ENCODE results near the gene LMNTD1.

DNA sequence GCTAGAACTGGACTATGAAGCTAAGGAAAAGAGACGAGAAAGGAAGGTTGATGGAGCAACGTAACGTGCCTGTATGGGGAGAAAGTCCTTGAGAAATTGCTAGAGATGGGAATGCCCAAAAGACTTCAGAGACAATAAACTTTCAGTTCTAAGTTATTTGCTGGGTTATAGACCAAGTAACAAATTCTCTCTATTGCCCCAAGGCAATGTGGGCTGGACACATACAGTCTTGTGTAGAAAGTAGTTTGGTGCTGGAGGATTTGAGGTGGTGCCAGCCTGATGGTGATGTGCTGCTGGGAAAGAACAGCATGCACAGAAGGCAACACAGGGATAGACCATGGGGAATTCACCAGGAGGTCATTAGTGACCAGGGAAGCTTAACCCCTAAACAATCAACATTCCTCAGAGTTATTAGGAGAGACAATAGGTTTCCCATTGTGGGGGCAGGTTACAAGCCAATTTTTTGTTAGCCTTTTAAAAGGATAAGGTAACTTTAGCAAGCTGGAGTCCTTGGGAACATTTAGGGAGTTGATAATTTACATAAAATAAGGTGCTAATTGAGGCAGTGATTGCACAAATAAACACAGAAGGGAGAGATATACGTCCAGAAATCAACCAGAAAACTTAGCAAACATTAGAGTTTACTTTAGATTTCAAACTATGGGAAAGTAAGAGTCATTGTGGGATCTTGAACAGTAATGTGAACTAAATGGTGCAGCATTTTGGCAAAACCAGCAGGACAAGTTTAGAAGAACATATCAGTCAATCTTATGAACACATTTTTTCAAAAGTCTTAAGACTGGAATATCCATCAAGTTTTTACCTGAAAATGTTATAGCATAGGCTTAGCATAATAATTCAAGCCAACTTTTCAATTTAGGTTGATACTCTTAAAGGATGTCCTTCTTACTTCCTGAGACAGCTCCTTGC is 61.4 kb downstream of the LMNTD1 start:
- TF ChIP-seq, protein P1, sequence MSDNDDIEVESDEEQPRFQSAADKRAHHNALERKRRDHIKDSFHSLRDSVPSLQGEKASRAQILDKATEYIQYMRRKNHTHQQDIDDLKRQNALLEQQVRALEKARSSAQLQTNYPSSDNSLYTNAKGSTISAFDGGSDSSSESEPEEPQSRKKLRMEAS (IDR thresholded peaks at IDR 0.05): no peak
- TF ChIP-seq NR2F2 (IDR thresholded peaks at IDR 0.05) (no peak), TAF1 (conservative IDR thresholded peaks at IDR 0.05) (no peak), GABPA (IDR thresholded peaks at IDR 0.05 in 1 of 2, conservative IDR thresholded peaks at IDR 0.05 in 1 of 2) (no peak), SP1 (IDR thresholded peaks at IDR 0.05) (no peak), RAD21 (IDR thresholded peaks at IDR 0.05) (no peak)
- TF ChIP-seq, protein P2, sequence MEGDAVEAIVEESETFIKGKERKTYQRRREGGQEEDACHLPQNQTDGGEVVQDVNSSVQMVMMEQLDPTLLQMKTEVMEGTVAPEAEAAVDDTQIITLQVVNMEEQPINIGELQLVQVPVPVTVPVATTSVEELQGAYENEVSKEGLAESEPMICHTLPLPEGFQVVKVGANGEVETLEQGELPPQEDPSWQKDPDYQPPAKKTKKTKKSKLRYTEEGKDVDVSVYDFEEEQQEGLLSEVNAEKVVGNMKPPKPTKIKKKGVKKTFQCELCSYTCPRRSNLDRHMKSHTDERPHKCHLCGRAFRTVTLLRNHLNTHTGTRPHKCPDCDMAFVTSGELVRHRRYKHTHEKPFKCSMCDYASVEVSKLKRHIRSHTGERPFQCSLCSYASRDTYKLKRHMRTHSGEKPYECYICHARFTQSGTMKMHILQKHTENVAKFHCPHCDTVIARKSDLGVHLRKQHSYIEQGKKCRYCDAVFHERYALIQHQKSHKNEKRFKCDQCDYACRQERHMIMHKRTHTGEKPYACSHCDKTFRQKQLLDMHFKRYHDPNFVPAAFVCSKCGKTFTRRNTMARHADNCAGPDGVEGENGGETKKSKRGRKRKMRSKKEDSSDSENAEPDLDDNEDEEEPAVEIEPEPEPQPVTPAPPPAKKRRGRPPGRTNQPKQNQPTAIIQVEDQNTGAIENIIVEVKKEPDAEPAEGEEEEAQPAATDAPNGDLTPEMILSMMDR (IDR thresholded peaks at IDR 0.05; ENCODE audit: low read depth, low read length, missing input control): no peak
- TF ChIP-seq, protein P3, sequence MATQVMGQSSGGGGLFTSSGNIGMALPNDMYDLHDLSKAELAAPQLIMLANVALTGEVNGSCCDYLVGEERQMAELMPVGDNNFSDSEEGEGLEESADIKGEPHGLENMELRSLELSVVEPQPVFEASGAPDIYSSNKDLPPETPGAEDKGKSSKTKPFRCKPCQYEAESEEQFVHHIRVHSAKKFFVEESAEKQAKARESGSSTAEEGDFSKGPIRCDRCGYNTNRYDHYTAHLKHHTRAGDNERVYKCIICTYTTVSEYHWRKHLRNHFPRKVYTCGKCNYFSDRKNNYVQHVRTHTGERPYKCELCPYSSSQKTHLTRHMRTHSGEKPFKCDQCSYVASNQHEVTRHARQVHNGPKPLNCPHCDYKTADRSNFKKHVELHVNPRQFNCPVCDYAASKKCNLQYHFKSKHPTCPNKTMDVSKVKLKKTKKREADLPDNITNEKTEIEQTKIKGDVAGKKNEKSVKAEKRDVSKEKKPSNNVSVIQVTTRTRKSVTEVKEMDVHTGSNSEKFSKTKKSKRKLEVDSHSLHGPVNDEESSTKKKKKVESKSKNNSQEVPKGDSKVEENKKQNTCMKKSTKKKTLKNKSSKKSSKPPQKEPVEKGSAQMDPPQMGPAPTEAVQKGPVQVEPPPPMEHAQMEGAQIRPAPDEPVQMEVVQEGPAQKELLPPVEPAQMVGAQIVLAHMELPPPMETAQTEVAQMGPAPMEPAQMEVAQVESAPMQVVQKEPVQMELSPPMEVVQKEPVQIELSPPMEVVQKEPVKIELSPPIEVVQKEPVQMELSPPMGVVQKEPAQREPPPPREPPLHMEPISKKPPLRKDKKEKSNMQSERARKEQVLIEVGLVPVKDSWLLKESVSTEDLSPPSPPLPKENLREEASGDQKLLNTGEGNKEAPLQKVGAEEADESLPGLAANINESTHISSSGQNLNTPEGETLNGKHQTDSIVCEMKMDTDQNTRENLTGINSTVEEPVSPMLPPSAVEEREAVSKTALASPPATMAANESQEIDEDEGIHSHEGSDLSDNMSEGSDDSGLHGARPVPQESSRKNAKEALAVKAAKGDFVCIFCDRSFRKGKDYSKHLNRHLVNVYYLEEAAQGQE (IDR thresholded peaks at IDR 0.05): no peak

Data from liver (tissue), 3 donors.